GM19240 (cell line): Measurements from ENCODE around the gene RNF31.
A peak's percentile ranks its signal among the peaks of the same experiment; 100 is the strongest.

ENCODE experiments used
- DNase-seq: peaks from one replicate; pipeline ENCODE4 v3.0.0; 2011; ENCODE audit warnings: low spot score; ENCODE audit not compliant: insufficient read length

The RNF31 gene

DNA sequence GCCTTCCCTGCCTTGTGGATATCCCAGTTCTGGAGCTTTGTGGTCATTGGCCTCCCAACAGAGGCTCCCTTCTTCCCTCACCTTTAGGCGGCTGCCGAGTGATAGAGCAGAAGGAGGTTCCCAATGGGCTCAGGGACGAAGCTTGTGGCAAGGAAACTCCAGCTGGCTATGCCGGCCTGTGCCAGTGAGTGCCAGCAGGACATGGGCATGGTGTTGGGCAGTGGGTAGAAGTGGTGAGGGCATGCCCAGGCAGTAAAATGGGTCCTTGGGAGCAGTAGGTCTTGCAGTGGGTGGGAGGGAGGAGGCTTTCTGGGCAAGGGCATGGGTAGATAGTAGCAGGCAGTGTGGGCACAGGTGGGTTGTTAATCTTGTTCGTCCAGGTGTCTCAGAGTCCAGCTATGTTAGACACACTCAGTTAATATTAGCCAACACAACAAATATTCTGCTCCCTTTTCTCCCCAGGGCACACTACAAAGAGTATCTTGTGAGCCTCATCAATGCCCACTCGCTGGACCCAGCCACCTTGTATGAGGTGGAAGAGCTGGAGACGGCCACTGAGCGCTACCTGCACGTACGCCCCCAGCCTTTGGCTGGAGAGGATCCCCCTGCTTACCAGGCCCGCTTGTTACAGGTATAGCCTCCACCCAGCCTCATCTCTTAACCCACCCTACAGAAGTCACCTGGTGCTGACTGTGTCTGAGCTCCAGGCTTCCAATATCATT, 12.6 kb downstream of the RNF31 start:
- no peak for DNase-seq

DNA sequence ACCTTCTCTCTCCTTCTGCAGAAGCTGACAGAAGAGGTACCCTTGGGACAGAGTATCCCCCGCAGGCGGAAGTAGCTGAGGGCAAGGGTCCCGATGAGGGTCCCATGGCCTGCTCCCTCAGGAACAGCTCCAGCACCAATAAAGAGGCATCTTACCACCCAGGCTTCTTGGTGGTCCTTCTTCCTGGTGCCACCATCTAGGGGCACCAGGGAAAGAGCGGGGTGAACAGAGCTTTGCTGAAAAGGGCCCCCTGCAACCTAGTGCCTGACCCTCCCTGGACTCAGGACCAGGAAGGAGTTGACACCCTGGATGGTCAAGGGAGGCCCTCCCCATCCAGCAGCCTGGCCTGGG, 13.2 kb downstream of the RNF31 start:
- no peak for DNase-seq

DNA sequence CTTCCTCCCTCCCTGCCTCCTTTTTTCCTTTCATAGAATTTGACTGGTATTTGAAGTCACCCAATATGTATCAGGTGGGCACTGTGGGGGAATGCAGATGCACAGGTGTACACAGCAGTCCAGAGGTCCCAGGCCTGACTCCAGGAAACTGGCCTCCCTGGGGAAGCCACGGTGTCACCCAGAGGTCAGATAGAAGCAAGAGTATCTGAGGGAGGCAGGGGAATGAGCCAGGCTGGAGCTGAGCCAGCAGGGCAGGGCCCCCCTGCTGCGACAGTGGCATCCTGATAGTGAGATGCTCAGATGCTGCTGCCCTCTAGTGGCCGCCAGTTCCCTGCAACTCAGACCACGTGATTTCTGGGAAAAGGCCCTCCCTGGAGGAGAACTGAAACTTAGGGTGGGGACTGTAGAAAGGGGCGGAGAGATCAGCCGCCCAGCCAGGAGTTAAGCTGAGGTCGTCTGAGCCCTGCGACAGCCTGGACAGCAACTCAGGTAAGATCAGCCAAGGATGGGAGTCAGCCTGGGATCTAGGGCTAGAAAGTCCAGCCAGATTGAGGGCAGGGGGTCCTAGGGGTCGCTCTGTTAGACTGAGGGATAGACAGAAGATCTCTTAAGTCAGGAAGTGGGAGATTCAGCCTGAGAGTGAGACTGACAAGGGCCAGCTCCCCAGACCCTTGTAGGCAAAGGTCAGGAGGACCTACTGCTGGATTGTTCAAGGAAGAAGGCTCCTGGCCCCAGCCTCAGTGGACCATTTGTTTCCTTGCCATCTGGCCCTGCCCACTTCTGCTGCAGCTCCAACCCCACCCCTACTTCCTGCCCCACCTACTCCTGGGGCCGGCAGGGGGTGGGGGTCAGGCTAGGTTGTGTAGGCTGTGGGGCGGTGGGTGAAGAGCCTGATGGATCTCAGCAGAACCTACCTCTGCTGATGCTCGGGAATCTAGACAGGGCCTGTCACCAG, 13.8 kb downstream of the RNF31 start, which contains the start of gene IRF9:
Gene IRF9 (plus strand): TSS at position 416 of the 955 bp plus-strand sequence. CDS start 880 bp downstream, outside the sequence.
- DNase-seq: peak; percentile 94

DNA sequence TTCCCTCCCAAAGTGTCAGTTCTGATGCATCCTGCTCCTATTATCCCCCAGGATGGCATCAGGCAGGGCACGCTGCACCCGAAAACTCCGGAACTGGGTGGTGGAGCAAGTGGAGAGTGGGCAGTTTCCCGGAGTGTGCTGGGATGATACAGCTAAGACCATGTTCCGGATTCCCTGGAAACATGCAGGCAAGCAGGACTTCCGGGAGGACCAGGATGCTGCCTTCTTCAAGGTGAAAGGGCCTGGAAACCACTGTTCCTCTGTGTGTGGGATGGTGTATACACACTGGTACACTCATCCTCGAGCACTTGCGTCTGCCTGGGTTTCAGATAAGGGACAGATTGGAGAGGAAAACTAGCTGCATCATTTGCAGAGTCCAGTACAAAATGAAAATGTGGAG, 14.8 kb downstream of the RNF31 start:
- no peak for DNase-seq

DNA sequence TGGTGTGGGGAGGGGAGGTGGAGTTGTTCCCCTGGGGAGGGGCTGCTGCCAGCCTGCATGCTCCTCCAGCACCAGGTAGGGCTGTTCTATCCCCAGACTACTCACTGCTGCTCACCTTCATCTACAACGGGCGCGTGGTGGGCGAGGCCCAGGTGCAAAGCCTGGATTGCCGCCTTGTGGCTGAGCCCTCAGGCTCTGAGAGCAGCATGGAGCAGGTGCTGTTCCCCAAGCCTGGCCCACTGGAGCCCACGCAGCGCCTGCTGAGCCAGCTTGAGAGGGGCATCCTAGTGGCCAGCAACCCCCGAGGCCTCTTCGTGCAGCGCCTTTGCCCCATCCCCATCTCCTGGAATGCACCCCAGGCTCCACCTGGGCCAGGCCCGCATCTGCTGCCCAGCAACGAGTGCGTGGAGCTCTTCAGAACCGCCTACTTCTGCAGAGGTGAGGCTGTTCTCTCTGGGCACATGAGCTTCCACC, 17.3 kb downstream of the RNF31 start:
- no peak for DNase-seq

DNA sequence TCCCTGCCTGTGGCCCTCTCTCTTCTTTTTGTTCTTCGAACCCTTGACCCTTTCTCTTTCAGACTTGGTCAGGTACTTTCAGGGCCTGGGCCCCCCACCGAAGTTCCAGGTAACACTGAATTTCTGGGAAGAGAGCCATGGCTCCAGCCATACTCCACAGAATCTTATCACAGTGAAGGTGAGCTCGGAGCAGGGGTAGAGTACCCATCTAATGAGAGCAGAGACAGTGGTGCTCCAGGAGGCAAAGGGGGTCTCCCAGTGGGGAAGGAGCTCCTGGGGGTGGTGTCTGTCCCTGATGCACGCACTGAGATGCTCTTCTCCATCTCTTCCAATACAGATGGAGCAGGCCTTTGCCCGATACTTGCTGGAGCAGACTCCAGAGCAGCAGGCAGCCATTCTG, 18.5 kb downstream of the RNF31 start:
- DNase-seq: no peak

DNA sequence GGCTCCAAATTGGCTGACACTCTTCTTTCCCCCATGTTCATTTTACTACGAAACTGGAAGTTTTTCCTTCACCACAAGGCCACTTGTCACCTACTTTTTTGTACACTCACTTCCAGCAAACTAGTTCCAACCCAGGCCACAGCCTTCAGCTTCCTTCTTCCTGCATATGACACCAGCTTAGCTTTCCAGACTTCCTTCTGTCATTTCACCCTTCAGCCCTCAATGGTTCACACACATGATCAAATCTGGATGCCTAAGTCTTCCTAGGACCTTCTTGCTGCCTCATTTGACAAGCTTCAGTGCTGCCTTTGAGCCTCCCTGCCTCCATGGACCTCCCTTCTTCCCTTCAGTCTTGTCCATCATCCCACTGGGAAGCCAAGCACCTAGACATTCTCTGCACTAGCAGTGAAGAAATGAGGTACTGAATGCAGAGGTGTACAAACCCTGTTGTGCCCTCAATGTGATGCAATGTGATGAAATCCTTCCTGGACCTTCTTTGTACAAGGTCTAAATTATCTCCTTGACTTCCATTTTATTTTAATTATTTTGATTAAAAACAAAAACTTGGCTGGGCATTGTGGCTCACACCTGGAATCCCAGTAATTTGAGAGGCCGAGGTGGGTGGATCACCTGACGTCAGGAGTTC, 20.3 kb downstream of the RNF31 start:
- DNase-seq: no peak

DNA sequence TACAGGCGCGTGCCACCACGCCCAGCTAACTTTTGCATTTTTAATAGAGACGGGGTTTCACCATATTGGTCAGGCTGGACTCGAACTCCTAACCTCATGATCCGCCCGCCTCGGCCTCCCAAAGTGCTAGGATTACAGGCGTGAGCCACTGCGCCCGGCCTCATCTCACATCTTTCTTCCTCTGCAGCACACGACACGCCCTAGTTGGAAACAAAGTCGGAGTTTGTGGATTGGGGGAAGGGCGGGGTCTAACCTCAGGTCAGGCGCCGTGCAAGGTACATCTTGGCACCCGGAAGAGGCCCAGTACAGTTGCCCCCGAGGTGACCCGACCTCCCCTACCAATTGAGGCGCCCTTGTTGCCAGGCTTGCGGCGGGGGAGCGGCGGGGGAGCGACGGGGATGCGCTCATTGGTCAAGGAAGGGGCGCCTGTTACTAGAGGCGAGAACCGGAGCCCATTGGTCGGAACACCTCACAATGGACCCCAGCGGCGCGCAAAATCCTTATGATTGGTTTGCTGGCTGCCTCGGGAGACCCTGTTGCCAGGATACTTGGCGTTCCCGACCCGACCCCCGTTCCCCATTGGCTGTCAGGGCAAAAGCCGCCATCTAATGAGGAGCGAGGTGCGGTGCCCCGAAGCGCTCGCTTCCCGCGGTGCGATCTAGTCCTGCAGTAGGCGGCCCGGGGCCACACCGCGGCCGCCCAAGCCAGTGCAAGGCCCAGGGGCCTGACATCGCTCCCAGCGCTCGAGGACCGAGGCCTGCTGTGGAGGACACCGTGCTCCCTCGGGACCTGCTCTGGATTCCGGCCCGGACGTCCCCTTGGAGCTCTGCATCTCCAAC, 24.3 kb downstream of the RNF31 start, which contains the start of gene REC8:
Gene REC8 (plus strand): TSS at position 659 of the 839 bp plus-strand sequence. CDS start 473 bp downstream, outside the sequence.
- peak; percentile 95 for DNase-seq

DNA sequence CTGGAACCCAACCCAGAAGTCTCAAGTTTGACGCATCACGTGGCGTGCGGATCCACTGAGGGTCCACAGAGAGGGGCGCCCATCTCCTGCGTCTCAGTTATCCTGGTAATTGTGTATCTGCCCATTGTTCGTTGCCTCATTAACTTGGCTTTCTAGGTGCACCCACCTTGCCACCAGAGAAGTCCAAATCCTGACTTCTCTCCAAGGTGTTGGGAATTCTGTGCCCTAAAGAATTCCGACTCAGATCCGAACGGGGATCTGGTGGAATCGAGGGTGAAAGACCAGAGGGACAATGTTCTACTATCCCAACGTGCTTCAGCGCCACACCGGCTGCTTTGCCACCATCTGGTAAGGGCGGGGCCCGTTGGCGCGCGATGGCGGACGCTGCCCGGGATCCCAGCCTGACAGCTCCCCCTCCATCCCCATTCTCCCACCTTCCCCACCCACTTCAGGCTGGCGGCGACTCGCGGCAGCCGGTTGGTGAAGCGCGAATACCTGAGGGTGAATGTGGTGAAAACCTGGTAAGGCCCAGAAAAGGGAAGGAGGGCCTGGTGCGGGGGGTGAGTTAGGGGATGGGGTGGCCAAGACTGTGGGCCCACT, 25.1 kb downstream of the RNF31 start:
- no peak for DNase-seq

DNA sequence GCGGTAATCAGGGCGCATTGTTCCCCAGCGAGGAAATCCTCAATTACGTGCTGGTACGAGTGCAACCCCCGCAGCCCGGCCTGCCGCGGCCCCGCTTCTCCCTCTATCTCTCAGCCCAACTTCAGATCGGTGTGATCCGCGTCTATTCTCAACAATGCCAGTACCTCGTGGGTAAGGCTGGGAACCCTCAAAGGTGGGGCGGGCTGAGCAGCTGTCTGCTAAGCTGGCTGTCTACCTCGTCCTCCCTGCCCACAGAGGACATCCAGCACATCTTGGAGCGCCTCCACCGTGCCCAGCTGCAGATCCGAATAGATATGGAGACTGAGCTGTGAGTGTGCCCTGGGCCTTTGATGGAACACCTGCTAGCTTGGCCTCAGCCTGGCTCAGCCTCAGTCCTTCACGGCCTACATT, 25.6 kb downstream of the RNF31 start:
- no peak for DNase-seq

DNA sequence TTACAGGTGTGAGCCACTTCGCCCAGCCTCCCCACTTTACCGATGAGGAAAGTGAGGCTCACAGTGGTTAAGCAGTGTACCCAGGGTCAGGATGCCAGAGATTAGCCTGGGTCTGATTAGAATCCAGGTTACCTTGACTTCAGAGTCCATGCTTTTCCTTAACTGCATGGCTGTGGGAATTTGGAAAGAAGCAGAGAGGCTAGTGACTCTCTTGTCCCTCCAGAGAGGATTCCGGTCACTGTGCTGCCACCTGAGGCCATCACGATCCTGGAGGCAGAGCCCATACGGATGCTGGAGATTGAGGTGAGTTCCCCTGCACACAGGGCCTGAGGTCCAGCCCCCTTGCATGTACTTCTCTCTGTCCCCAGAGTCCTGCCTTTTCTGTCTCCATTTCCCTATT, 29.3 kb downstream of the RNF31 start:
- no peak for DNase-seq

DNA sequence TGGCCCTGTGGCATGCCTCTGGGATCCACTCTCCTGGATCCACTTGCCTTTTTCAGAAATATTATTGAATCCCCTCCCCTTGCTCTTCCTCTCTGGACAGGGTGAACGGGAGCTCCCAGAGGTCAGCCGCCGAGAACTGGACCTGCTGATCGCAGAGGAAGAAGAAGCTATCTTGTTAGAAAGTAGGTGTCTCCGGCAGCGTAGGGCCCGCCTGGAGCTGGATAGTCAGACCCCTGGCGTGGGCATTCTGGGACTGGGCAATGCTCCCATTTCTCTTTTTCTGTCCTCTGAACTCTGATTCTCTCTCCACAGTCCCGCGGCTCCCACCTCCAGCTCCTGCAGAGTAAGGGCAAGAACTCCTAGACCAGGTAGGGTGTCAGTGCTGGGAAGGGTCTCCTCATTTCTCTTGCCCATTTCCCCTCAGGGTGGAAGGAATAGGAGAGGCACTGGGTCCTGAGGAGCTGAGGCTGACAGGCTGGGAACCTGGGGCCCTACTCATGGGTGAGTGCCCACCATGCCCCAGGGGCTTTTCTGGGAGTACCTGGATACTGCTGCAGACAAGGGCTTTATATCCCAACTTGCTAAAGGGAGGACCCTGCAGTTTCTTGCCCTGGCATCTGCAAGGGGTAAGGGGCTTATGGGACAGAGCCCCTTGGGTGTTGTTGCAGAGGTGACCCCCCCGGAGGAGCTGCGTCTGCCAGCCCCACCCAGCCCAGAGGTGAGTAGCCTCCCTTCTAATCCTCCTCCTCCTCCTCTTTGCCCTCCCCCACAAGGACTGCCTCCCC, 29.9 kb downstream of the RNF31 start:
- DNase-seq: no peak

DNA sequence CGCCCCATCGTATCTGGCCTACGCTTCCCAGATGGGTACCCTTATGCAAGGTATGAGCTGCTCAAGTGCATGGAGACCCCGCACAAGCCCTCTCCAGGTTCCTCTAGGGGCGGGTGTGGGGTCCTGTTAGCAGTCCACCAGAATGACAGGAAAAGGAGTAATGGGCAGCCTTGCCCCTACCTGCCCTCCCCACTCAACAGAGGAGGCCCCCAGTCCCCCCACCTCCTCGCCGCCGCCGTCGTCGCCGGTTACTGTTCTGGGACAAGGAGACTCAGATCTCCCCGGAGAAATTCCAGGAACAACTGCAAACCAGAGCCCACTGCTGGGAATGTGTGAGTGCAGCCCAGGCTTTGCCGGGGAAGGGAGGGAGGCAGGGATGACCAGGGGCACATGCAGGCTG, 30.6 kb downstream of the RNF31 start:
- DNase-seq: no peak

DNA sequence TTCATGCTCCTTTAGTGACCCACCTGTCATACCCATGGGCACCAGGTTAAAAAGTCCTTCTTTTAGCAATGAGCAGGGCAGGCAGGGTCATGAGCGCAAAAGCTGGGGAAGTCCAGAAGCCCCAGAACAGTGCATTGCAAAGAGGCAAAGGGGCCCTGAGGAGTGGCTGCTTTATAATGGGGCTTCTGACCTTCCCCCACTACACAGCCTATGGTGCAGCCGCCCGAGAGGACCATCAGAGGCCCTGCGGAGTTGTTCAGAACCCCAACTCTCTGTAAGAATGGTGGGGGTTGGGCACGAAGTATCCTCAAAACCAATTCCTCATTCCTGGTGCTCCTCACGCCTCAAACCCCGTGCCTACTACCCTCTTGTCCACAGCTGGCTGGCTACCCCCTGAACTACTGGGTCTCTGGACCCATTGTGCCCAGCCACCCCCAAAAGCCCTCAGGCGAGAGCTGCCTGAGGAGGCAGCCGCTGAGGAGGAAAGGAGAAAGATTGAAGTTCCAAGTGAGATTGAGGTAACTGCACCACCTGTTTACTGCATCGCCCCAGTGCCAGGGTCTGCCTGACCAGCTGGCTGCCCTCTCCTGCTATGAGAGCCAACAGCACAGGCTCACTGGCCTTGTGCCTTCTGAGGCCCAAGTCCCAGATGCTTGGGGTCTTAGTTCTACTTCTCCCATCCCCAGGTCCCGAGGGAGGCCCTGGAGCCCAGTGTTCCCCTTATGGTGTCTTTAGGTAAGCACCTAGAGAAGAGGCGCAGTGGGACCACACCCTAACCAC, 31.3 kb downstream of the RNF31 start:
- DNase-seq: no peak

DNA sequence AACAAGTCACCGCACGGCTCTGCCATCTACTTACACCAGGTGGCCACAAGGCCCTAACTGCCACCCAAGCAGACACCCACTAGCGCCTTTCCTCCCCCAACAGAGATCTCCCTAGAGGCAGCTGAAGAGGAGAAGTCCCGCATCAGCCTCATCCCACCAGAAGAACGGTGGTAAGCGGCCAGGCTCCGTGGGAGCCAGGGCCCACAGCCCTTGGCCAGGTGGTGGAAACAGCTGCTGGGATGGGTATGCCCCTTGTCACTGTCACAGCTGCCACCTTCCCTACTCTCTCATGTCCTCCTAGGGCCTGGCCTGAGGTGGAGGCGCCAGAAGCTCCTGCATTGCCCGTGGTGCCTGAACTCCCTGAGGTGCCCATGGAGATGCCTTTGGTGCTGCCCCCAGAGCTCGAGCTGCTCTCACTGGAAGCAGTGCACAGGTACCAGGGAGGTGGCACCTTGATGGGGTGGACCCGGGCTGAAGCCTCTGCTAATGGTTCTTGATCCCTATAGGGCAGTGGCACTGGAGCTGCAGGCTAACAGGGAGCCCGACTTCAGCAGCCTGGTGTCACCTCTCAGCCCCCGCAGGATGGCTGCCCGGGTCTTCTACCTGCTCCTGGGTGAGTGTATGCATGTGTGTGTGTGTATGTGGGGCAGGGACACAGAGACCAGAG, 32.1 kb downstream of the RNF31 start:
- no peak for DNase-seq

DNA sequence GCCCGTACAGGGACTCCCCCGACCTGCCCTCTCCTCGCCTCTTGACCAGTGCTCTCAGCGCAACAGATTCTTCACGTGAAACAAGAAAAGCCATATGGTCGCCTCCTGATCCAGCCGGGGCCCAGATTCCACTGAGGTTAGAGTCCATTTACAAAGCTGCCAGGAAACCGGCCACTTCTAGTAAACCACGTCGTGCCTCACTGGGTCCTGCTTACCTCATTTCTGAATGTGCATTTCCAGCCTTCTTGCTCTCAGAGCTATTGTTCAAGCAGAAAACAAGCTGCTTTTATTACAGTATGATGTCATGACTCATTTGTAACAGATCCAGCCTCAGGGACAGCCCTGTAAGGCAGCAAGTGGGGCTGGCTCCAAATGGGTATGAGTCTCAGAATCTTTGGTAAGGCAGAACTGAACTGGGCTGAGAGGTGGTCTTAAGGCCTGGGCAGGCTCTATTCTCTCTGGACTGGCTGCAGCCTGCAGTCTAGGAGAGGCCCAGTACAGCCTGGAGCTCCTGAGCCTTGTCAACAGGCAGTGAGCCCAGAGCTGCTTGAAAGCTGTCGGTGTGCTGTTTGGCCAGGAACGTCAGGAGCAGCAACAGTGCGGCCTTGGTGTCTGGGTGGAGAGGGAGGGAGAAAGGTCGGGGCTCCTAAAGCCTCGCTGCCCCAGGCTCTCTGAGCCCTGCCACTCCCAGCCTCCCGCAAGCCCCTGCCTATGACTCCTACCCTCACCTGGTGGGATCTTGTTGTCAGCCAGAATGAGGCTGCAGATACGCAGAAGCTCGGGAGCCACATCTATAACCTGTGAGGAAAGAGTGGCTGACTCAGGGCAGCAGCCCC, 32.9 kb downstream of the RNF31 start:
- DNase-seq: no peak

DNA sequence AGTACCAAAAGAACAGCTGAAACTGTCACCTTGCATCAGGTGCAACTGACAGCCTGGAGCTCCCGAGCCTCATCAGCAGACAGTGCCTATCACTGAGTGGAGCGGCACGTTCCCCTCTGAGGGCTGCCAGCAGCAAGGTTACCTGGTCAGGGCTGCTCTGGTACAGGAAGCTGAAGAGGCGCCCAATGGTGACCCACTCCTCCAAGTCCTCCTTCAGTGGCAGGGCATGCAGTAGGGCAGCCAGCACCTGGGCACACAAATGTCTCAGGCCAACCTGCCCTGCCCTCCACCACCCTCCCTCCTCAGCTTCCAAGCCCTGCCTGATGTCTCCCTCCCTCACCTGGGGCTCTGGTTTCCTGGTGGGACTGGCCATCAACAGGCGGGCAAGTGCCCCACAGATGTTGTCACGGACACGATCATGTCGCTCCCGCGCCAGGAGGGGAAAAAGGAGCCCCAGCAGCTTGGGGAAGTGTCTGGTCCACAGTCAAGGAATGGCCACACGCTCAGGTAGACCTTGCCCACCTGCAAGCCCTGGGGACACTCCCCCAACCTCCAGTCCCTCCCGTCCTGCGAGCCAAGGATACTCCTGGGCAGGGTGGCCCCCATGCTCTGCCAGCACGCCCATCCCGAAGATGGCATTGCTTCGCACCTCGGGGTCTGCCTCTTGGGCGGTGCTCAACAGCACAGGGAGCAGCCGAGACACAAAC, 34.2 kb downstream of the RNF31 start:
- no peak for DNase-seq
